CD4-positive, alpha-beta T cell (primary cell): ENCODE measurements around the gene PPIL1. TPM values are rescaled to one million over a fixed set of nuclear protein-coding genes. Genes with fewer than 3 reads are reported as not detected.

Experiments
- ATAC-seq: fragments of 200-7000 bp; cut with Tn5 transposase; one replicate; pipeline ENCODE4 v1.10.0; 2022; ENCODE audit warnings: mild to moderate bottlenecking; ENCODE audit not compliant: poor library complexity
- CTCF ChIA-PET: fragments of 350-600 bp; sonication (Branson Sonifier 250); formaldehyde crosslinking; loops from one replicate; lab custom pipeline; 2021; ENCODE audit warnings: antibody characterized with exemption, inconsistent platforms; lab: Charles Lee
- POLR2A ChIA-PET: fragments of 350-600 bp; sonication (Branson Sonifier 250); formaldehyde crosslinking; loops from one replicate; lab custom pipeline; 2021; ENCODE audit warnings: antibody characterized with exemption, inconsistent platforms; lab: Charles Lee
- DNase-seq, 14 experiments: peaks; one replicate each; pipeline ENCODE4 v3.0.0-alpha.2; 2013 to 2020; ENCODE audit warnings: mixed read lengths in 2 of 14
- H3K27ac ChIP-seq, 2 donors: one replicate each; pipeline versions ENCODE4 v1.5.1 to v1.7.0; 2013; ENCODE audit warnings: low read length in 2 of 2, low read depth in 1 of 2, mild to moderate bottlenecking in 1 of 2
- H3K27me3 ChIP-seq, 2 experiments: 1 replicate in 1 of 2; 2 replicates in 1 of 2; pipeline versions ENCODE4 v1.6.1 to v1.7.0; 2013; ENCODE audit warnings: low read length in 2 of 2, control low read depth in 1 of 2, mild to moderate bottlenecking in 1 of 2, moderate library complexity in 1 of 2; ENCODE audit not compliant: insufficient read depth in 2 of 2, control insufficient read depth in 1 of 2
- H3K36me3 ChIP-seq: one replicate; pipeline ENCODE4 v1.6.1; 2013; ENCODE audit warnings: low read length, control low read depth; ENCODE audit not compliant: insufficient read depth
- H3K4me1 ChIP-seq: one replicate; pipeline ENCODE4 v1.6.1; 2013; ENCODE audit warnings: low read length, control low read depth; ENCODE audit not compliant: insufficient read depth
- H3K4me3 ChIP-seq: one replicate; pipeline ENCODE4 v1.5.1; 2013; ENCODE audit warnings: mild to moderate bottlenecking, low read length, moderate library complexity
- H3K9me3 ChIP-seq, 2 experiments: 1 replicate in 1 of 2; 2 replicates in 1 of 2; pipeline versions ENCODE4 v1.6.1 to v1.7.0; 2013; ENCODE audit warnings: low read length in 2 of 2, mild to moderate bottlenecking in 2 of 2, control low read depth in 1 of 2, moderate library complexity in 1 of 2; ENCODE audit not compliant: control insufficient read depth in 1 of 2, insufficient read depth in 1 of 2
- H3K27ac Mint-ChIP-seq: one replicate; pipeline ENCODE4 v1.8.0; 2020; ENCODE audit warnings: mixed read lengths
- H3K27me3 Mint-ChIP-seq: one replicate; pipeline ENCODE4 v1.8.0; 2021; ENCODE audit warnings: mixed read lengths
- H3K36me3 Mint-ChIP-seq: one replicate; pipeline ENCODE4 v1.8.0; 2021; ENCODE audit warnings: low read depth, mixed read lengths
- H3K4me1 Mint-ChIP-seq: one replicate; pipeline ENCODE4 v1.8.0; 2021; ENCODE audit warnings: low read depth, mixed read lengths
- H3K4me3 Mint-ChIP-seq: one replicate; pipeline ENCODE4 v1.8.0; 2020; ENCODE audit warnings: mild to moderate bottlenecking, mixed read lengths
- H3K9me3 Mint-ChIP-seq: one replicate; pipeline ENCODE4 v1.8.0; 2020; ENCODE audit warnings: mixed read lengths
- intact Hi-C, 2 experiments: fragments of 100-400 bp; cut with DNase I in 1 of 2; cut with micrococcal nuclease in 1 of 2; formaldehyde crosslinking; loops; one replicate each; pipeline versions ENCODE4 v1.15.1 to v1.9.0; 2023 to 2025; cut with DNase I, micrococcal nuclease
- total RNA-seq, 174 experiments: library from RNA in 2 of 174; stranded (reverse) in 2 of 174; gene quantifications; one replicate each; pipeline ENCODE4 v1.2.3 and lab custom pipeline; 2021 to 2026
- TF ChIP-seq, protein P1 (sequence below): fragments of 200-600 bp; IDR thresholded peaks from one replicate; pipeline ENCODE4 v1.8.0; 2022; ENCODE audit warnings: antibody characterized with exemption, mild to moderate bottlenecking

The PPIL1 gene
- total RNA-seq, 2 experiments from 2014 or later, result 1.8 to 2.2 TPM

DNA sequence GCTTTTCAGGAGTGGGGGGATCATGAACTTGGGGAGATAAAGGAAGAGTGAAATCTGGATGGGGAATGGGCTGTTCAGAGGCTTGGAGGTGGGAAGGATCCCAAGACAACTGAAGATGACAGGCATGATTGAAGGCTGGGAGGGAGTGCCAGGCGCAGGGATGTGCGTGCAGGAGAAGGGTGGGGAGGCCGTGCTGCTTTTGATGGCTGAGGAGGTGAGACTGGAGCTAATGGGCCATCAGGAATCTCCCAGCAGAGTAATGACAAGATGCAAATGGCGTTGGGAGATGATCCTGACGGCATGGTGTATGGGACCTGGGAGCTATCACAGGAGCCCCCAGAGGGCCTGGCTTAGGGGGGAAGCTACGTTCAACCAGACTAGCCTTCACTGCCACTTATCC lies 36.9 kb downstream of the PPIL1 start:
- intact Hi-C loops, result no loop called here
- Mint-ChIP-seq H3K27me3 (peaks cover 28% of the 10 kb centered on the region), H3K4me3 (peak overlapping the region; percentile 66), H3K27ac (no peak overlapping the region), H3K36me3 (no peaks in the 10 kb centered on the region), H3K9me3 (no peaks in the 10 kb centered on the region), H3K4me1 (peaks cover 16% of the 10 kb centered on the region)
- ChIA-PET CTCF (no interaction called here), POLR2A (no interaction called here)
- peaks cover 19% of the 10 kb centered on the region for H3K4me1 ChIP-seq
- DNase-seq (no peak), ATAC-seq (no peak)
- no peak overlapping the region for H3K4me3 ChIP-seq
- TF ChIP-seq, protein P1, sequence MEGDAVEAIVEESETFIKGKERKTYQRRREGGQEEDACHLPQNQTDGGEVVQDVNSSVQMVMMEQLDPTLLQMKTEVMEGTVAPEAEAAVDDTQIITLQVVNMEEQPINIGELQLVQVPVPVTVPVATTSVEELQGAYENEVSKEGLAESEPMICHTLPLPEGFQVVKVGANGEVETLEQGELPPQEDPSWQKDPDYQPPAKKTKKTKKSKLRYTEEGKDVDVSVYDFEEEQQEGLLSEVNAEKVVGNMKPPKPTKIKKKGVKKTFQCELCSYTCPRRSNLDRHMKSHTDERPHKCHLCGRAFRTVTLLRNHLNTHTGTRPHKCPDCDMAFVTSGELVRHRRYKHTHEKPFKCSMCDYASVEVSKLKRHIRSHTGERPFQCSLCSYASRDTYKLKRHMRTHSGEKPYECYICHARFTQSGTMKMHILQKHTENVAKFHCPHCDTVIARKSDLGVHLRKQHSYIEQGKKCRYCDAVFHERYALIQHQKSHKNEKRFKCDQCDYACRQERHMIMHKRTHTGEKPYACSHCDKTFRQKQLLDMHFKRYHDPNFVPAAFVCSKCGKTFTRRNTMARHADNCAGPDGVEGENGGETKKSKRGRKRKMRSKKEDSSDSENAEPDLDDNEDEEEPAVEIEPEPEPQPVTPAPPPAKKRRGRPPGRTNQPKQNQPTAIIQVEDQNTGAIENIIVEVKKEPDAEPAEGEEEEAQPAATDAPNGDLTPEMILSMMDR, result no peak
- no peaks in the 10 kb centered on the region for H3K36me3 ChIP-seq
- H3K27me3 ChIP-seq, result peaks cover 30 to 34% of the 10 kb centered on the region in 2 experiments
- peaks cover 0 to 15% of the 10 kb centered on the region in 2 experiments for H3K9me3 ChIP-seq
- H3K27ac ChIP-seq, result no peak overlapping the region

DNA sequence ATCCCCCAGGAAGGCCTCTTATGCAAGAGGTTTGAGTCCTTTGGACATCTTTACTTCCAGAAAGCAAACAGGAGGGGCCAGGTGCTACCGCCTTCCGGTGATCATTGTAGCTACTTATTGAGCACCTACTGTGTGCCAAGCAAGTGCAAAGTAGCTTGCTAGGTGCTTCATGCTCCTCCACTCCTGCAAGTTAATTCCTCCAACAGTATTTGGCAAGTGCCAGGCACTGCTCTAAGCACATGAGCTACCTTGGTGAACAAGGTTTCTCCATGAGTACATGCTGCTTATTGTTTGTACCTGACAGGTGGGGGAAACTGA lies 37.6 kb downstream of the PPIL1 start:
- peaks cover 0 to 15% of the 10 kb centered on the region in 2 experiments for H3K9me3 ChIP-seq
- Mint-ChIP-seq H3K9me3 (no peaks in the 10 kb centered on the region), H3K36me3 (no peaks in the 10 kb centered on the region), H3K27ac (no peak overlapping the region), H3K4me1 (peaks cover 16% of the 10 kb centered on the region), H3K27me3 (peaks cover 28% of the 10 kb centered on the region), H3K4me3 (no peak overlapping the region)
- H3K27me3 ChIP-seq, result peaks cover 30 to 34% of the 10 kb centered on the region in 2 experiments
- no peaks in the 10 kb centered on the region for H3K36me3 ChIP-seq
- H3K4me1 ChIP-seq, result peaks cover 19% of the 10 kb centered on the region
- TF ChIP-seq, protein P1, result no peak
- intact Hi-C loops, result no loop called here
- ATAC-seq (no peak), DNase-seq (no peak)
- ChIA-PET CTCF (no interaction called here), POLR2A (no interaction called here)
- no peak overlapping the region for H3K4me3 ChIP-seq
- no peak overlapping the region for H3K27ac ChIP-seq

DNA sequence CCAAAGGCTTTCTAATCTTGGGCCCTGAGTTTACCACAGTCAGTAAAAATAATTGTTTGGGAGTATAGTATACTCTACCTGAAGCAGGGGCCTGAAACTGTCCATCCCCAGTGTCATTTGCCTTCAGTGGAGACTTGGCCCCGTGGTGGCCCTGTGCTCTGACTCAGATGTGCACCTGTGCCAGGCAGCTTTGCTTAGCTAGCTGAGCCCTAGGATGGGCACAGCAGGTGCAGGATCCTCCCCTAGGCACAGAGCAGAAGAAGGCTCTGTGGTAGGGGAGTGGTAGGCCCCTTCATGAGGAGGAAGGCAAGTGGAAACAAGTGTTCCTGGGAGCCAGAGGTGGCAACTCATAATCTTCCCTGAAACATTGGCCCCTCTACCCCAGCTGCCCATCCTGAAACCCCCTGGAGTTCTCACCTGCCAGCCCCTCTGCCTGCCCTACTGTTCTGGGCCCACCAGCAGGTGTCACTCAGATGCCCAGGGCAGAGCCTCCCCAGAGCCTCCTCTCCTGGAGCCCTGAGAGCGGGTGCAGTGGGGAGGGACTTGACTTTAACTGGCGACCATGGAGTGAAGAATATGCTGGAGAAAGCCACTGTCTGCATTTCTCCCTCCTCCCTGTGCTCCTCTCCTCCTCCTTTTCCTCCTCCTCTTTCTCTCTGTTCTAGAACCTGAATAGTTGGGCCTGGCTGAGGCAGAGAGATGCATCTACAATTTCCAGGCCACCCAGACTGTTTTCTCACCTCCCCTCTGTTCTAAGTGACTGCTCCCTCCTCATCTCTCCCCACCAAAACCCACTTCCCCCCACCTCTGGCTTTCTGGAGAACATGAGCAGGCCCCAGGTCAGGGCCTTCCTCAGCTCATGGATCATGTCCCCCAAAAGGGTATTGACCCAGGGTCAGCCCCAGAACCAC lies 38.2 kb downstream of the PPIL1 start:
- H3K27ac Mint-ChIP-seq, result no peak overlapping the region
- Histone ChIP-seq H3K36me3 (no peaks in the 10 kb centered on the region), H3K27me3 (peaks cover 30 to 33% of the 10 kb centered on the region in 2 experiments), H3K4me3 (no peak overlapping the region), H3K4me1 (peaks cover 19% of the 10 kb centered on the region), H3K27ac (no peak overlapping the region), H3K9me3 (peaks cover 0 to 15% of the 10 kb centered on the region in 2 experiments)
- POLR2A ChIA-PET, result no interaction called here
- DNase-seq (no peak), ATAC-seq (no peak)
- H3K36me3 Mint-ChIP-seq, result no peaks in the 10 kb centered on the region
- CTCF ChIA-PET, result interaction anchor here (1.2 kb wide), 1 partner anchor 15 kb away, joined by 3 read pairs; no protein-coding TSS in a partner anchor
- H3K27me3 Mint-ChIP-seq, result peaks cover 28% of the 10 kb centered on the region
- peaks cover 16% of the 10 kb centered on the region for H3K4me1 Mint-ChIP-seq
- intact Hi-C loops, result no loop called here
- TF ChIP-seq, protein P1, result no peak
- H3K9me3 Mint-ChIP-seq, result no peaks in the 10 kb centered on the region
- peak overlapping the region; percentile 6 for H3K4me3 Mint-ChIP-seq
